GM08714 (cell line): ENCODE results near the gene MSI2.

Source experiments
- H3K4me3 ChIP-seq: fragments of 200-500 bp; sonication (Bioruptor generic); 2 replicates; pipeline ENCODE4 v1.5.1; 2014; ENCODE audit warnings: mild to moderate bottlenecking, low read length, inconsistent platforms
- ZNF274 ChIP-seq: IDR thresholded peaks from 2 replicates; pipeline ENCODE4 v1.6.1; 2012; ENCODE audit warnings: mild to moderate bottlenecking, low read depth, low read length

The MSI2 gene

DNA sequence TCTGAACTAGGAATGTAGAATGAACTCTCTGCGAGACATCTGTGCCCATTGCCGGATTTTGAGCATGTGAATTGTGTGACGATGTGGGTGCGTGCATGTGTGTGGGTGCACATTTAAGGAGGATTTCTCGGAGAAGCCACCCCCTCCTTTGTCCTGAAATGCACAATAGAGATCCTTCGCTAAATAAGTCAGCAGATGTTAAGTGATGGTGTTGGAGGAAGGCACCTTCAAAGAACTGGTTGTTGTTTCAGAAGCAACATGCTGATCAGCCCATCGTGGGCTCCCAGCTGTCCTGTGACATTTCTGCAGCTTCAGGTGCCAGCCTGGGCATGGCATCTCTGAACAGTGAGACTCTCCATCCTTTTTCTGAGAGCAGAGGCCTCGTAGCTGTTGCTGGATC, 194.9 kb downstream of the MSI2 start:
- H3K4me3 ChIP-seq, result no peak overlapping the region
- no peak for TF ChIP-seq ZNF274

- no peak for TF ChIP-seq ZNF274
- no peak overlapping the region for H3K4me3 ChIP-seq
These were observed 195.3 kb downstream of the MSI2 start for GRCh38 chr17:57451643-57452042.

DNA sequence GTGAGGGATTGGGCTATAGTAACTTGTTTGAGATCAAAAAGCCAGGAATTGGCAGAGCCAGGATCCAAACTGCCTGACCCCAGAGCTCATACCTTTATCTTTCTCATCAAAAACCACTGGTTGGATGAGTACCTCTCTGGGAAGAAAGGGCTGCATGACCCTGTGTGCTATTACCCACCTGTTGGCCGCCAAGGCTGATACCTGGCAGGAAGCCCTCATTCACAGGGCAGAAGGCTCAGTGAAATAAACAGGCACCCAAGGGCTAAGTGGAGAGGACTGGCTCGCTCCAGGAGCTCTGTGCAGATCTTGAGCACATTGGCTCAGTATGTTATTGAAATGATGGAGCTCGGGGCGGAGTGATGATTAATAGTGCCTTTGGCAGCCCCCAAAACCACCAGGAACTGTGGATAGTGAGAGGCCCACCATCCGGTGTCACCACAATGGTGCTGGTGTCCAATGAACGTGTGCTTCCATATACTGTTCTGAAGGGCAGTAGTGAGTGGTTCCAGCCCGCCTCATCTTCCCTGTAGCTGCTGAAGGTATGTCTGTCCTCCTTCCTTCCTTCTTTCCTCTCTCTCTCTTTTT, 197.6 kb downstream of the MSI2 start:
- no peak overlapping the region for H3K4me3 ChIP-seq
- no peak for TF ChIP-seq ZNF274

- H3K4me3 ChIP-seq, result no peak overlapping the region; the same call in 1 of the 2 replicates
- no peak for TF ChIP-seq ZNF274
These were observed 198.4 kb downstream of the MSI2 start for GRCh38 chr17:57454729-57455062.

DNA sequence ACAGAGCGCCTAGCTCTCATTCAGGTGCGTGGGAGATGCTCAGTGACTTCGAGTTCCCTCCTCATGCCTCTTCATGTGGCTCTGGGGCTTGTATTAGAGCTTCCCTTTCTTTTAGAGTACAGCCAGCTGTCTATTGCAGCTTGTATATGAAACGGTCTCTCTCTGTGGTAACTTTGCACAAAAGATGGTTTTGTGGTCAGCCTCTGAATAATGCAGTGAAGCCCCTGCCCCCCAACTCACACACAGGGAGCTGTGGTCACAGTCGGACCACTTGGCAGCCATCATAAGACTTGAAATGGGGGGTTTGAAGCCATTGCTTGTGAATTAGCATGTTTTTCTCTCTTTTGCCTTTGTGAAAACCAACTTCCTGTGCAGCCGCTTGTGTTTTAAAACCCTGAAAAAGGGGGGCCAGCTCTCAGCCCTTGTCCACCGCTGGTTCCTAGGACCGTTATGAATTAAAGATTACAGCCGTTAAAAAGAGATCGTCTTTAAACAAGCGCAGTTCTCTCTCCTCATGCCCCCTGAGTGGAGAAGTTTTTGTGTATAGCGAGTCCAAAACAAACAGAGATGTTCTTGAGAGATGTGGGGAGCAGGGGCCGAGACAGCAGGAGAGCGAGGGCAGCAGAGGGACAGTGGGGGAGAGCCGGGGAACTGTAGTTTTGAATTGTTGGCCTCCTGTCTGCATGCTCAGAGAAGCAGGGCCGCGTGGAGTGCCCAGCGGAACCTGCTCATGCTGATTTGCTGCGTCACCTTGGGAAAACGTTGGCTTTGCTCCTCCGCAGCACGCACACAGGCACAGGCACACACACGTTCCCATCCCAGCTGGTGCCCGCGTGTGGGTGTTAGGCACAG, 199.0 kb downstream of the MSI2 start:
- peak overlapping the region; percentile 1; the same call in 1 of the 2 replicates for H3K4me3 ChIP-seq
- TF ChIP-seq ZNF274, result no peak

DNA sequence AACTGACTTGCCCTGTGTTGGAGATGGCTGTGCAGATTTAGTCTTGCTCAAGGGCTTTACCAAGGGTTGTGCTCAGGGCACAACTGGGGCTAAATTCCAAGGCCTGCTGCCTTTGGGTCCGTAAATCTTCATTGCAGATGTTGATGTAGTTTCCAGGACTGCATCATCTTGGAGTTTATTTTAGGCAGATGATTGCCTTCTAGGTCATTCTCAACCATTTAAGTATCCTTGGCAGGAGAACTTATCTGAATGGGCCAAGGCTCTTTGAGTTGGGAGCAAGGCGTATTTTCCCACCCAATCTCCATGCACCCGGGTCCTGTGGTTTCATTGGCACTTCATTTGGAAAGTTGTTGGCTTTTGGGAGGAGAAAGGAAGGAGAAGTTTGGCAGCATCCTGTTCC, 200.3 kb downstream of the MSI2 start:
- no peak for TF ChIP-seq ZNF274
- no peak overlapping the region for H3K4me3 ChIP-seq

- no peak overlapping the region for H3K4me3 ChIP-seq
- no peak for TF ChIP-seq ZNF274
These were observed 200.9 kb downstream of the MSI2 start for GRCh38 chr17:57457188-57457587.

DNA sequence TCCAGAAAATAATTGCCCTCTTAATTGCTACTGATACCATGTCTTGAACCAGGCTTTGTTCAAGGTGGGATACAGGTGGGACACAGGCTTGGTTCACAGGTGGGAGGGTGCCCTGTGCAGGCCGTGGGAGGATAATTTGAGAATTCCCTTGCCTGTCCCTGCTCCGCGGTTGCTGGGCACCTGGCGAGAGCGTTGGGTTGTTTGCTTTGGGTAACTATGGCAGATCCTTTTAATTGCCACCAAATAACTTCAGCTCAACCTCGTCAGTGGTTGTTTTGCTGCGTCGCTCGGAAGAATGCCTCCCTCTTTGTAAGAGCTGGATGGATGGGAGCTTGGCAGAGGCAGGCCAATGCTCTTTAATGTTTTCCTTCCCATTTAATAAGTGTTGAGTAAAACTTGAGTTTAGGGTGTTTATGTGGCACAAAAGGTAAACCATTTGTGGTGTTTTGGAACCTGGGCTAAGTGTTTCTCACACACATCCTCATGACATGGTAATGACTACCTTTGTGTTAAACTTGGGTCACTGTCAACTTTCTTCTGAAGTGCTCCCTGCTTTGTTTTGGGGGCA, 202.5 kb downstream of the MSI2 start:
- H3K4me3 ChIP-seq, result no peak overlapping the region
- no peak for TF ChIP-seq ZNF274

- H3K4me3 ChIP-seq, result no peak overlapping the region
- no peak for TF ChIP-seq ZNF274
These were observed 203.1 kb downstream of the MSI2 start for GRCh38 chr17:57459286-57459915.

GRCh38 chr17:57461082-57461481, 204.8 kb downstream of the MSI2 start:
- H3K4me3 ChIP-seq, result no peak overlapping the region
- TF ChIP-seq ZNF274, result no peak

DNA sequence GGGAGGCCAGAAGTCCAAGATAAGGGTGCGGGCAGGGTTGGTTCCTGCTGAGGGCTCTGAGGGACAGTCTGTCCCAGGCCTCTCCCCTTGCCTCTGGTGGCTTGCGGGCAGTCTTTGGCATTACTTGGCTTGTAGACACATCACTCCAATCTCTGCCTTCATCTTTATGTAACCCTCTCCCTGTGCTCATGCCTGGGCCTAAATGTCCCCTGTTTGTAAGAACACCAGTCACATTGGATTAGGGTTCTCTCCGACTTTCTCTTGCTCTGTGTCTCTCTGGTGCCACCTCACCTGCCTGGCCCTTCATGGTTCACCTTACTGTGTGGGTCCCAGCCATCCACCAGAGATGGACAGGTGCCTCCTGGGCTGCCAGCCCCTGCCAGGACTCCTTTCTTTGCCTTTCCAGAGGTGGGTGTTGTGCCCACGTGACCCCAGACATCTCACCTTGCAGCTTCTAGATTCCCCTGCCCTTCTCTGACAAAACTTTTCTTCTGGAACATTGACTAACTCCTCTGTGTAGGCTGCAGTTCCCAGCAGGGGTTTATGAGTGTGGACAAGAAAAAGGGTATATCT, 205.8 kb downstream of the MSI2 start:
- H3K4me3 ChIP-seq, result no peak overlapping the region
- TF ChIP-seq ZNF274, result no peak

DNA sequence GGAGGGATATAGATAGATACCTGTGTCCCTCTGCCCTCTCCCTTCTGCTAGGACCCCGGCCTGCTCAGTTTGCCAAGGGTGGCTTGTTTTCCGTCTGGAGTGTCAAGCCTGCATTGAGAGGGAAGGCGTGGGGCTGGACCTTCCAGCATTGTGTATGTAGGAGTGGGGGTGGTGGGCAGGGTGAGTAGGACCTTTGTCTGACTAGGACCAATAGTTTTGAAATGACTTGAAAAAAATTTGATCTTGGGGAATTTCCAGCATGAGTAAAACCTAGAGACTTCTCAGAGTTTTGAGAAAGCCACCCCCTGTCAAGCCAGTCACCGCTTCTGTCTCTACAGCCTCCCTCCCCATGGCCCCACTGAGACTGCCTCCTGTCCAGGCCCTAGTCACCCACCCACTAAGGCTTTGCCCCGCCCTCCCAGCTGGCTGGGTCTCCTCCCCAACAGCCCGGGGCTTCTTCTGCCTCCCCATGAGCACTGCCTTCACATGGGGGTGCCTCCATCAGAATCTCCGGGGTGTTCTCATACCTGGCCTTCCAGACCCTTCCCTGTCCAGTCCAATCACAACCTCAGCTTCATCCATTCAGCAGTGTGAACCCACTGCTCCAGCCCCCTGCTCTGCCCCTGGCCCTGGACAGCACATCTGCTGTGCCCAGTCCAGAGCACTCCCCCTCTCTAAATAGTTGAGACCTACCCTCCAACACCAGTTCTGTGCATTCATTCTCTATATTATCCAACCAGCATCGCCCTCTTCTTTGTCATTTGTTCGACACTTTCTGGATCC, 207.0 kb downstream of the MSI2 start:
- TF ChIP-seq ZNF274, result no peak
- peak overlapping the region; percentile 13; the same call in 1 of the 2 replicates for H3K4me3 ChIP-seq

GRCh38 chr17:57464191-57464864, 208.0 kb downstream of the MSI2 start:
- no peak overlapping the region for H3K4me3 ChIP-seq
- TF ChIP-seq ZNF274, result no peak
